Stimulated activated naive CD8-positive, alpha-beta T cell treated with anti-CD3 and anti-CD28 coated beads, Interleukin-15, Interleukin-2, amounts not matched to agents 100 ng/mL and 50 ng/mL, for 24 hours (primary cell): ENCODE measurements around the gene BMERB1.
"Not testable (repeated sequence)": the region's sequence is repeated elsewhere in the genome, so short reads cannot be mapped to it uniquely, and the experiment has no call there.

Source experiments
- H3K27ac Mint-ChIP-seq: one replicate; pipeline ENCODE4 v1.8.0; 2021; ENCODE audit warnings: mild to moderate bottlenecking, mixed read lengths
- H3K27me3 Mint-ChIP-seq: one replicate; pipeline ENCODE4 v1.8.0; 2021; ENCODE audit warnings: mixed read lengths
- H3K36me3 Mint-ChIP-seq: one replicate; pipeline ENCODE4 v1.8.0; 2021; ENCODE audit warnings: low read depth, mixed read lengths
- H3K4me1 Mint-ChIP-seq: one replicate; pipeline ENCODE4 v1.8.0; 2021; ENCODE audit warnings: low read depth, mixed read lengths
- H3K4me3 Mint-ChIP-seq: one replicate; pipeline ENCODE4 v1.8.0; 2021; ENCODE audit warnings: mild to moderate bottlenecking, mixed read lengths
- H3K9me3 Mint-ChIP-seq: one replicate; pipeline ENCODE4 v1.8.0; 2021; ENCODE audit warnings: mixed read lengths

Gene BMERB1

DNA sequence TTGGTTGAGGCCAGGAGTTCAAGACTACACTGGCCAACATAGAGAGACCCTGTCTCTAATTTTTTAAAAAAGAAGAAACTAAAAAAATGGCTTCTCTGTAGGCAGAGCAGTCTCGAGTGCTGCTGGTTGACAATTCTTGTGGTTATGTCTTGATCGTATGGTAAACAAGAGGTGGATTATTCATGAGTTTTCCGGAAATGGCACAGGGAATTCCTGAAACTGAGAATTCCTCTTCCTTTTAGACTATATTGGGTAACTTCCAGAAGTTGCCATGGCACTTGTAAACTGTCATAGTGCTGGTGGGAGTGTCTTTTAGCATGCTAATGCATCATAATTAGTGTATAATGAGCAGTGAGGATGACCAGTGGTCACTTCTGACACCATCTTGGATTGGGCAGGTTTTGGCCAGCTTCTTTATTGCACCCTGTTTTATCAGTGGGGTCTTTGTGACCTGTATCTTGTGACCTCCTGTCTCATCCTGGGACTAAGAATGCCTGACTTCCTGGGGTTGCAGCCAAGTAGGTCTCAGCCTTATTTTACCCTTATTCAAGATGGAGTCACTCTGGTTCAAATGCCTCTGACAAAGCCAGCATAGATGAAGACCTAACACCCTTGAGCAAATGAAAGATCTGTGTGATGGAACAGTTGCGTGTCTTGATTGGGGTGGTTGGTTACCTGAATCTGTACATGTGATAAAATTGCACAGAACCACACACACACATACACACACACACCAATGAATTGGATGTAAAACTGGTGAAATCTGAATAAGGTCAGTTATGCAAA is 30.2 kb downstream of the BMERB1 start:
- Mint-ChIP-seq H3K4me3 (no peak overlapping the region), H3K27me3 (no peaks in the 10 kb centered on the region), H3K4me1 (peaks cover 7% of the 10 kb centered on the region), H3K36me3 (peaks cover 17% of the 10 kb centered on the region), H3K27ac (no peak overlapping the region), H3K9me3 (no peaks in the 10 kb centered on the region)

DNA sequence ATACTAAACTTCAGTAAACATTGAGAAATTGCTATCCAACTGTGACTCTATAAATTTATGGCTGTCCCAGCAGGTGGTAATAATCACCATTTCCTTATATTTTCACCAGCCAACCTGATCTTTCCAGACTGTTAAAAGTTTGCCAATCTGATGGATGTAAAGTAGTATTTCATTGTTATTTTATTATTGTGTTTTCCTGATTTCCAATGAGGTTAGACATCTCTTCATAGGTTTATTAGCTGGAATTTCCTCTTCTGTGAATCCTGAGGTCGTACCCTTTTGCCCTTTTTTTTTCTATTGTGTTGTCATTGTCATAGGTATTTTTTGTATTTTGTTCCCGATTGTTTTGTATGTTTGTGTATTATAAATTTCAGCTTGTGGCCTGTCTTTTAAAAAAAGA is 31.7 kb downstream of the BMERB1 start:
- H3K27ac Mint-ChIP-seq: no peak overlapping the region
- no peaks in the 10 kb centered on the region for H3K9me3 Mint-ChIP-seq
- peaks cover 7% of the 10 kb centered on the region for H3K4me1 Mint-ChIP-seq
- peaks cover 20% of the 10 kb centered on the region for H3K36me3 Mint-ChIP-seq
- H3K27me3 Mint-ChIP-seq: peaks cover under 1% of the 10 kb centered on the region
- H3K4me3 Mint-ChIP-seq: no peak overlapping the region

DNA sequence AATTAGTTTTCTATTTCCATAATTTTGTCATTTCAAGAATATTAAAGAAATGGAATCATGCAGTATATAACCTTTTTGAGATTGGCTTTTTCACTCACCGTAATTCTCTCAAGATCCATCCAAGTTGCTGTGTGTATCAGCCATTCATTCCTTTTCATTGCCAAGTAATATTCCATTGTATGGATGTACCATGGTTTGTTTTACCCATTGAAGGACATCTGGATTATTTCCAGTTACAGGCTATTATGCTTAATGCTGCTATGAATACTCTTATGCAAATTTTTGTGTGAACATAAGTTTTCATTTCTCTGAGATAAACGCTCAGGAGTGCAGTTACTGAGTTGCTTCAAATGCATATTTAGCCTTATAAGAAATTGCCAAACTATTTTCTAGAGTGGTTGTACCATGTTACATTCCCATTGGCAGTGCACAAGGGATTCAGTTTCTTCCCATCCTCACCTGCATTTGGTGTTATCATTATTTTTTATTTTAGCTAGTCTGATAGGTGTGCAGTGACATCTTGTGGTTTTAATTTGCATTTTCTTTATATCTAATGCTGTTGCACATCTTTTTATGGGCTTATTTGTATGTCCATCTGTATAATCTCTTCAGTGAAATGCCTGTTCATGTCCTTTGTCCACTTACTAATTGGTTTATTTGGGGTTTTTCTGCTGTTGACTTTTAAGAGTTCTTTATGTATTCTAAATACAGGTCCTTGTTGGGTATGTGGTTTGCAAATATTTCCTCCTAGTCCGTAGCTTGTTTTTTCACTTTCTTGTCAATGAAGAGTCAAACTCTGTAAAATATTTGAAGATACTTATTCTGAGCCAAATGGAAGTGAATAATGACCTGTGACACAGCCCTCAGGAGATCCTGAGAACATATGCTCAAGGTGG is 32.7 kb downstream of the BMERB1 start:
- peaks cover 7% of the 10 kb centered on the region for H3K4me1 Mint-ChIP-seq
- peaks cover 4% of the 10 kb centered on the region for H3K27me3 Mint-ChIP-seq
- H3K4me3 Mint-ChIP-seq: no peak overlapping the region
- H3K9me3 Mint-ChIP-seq: no peaks in the 10 kb centered on the region
- H3K27ac Mint-ChIP-seq: no peak overlapping the region
- H3K36me3 Mint-ChIP-seq: peaks cover 20% of the 10 kb centered on the region

DNA sequence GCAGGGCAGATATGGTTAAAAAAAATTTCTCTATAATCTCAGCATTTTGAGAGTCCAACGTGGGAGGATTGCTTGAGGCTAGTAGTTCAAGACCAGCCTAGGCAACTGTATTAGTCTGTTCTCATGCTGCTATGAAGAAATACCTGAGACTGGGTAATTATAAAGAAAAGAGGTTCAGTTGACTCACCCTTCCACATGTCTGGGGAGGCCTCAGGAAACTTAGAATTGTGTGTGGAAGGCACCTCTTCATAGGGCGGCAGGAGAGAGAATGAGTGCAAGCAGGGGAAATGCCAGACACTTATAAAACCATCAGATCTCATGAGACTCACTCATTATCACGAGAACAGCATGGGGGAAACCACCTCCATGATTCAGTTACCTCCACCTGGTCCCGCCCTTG is 42.6 kb downstream of the BMERB1 start:
- Mint-ChIP-seq H3K4me3 (peak overlapping the region; percentile 50), H3K27ac (peak overlapping the region; percentile 94), H3K36me3 (peaks cover 34% of the 10 kb centered on the region), H3K4me1 (peaks cover 39% of the 10 kb centered on the region)
- not testable (repeated sequence) for H3K9me3 Mint-ChIP-seq, H3K27me3 Mint-ChIP-seq

DNA sequence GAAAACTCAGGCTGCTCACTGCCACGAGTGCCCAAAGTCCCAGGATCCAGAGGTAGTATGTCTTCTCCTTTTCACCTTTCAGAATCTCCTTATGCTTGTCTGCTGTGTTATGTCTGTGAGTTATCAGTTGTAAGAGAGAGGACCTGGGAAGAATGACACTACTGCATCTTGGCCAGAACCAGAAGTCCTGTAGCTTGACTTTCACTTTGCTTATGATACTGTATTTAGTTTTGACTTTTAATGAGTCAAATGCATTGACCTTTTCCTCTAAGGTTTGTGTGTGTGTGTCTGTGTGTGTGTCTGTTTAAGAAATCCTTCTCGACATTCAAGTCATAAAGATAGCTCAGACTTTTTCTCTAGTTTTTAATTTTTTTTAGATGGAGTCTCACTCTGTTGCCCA is 43.4 kb downstream of the BMERB1 start:
- peak overlapping the region; percentile 94 for H3K27ac Mint-ChIP-seq
- peaks cover 47% of the 10 kb centered on the region for H3K4me1 Mint-ChIP-seq
- H3K9me3 Mint-ChIP-seq: peaks cover 5% of the 10 kb centered on the region
- peak overlapping the region; percentile 50 for H3K4me3 Mint-ChIP-seq
- H3K27me3 Mint-ChIP-seq: no peaks in the 10 kb centered on the region
- peaks cover 36% of the 10 kb centered on the region for H3K36me3 Mint-ChIP-seq

DNA sequence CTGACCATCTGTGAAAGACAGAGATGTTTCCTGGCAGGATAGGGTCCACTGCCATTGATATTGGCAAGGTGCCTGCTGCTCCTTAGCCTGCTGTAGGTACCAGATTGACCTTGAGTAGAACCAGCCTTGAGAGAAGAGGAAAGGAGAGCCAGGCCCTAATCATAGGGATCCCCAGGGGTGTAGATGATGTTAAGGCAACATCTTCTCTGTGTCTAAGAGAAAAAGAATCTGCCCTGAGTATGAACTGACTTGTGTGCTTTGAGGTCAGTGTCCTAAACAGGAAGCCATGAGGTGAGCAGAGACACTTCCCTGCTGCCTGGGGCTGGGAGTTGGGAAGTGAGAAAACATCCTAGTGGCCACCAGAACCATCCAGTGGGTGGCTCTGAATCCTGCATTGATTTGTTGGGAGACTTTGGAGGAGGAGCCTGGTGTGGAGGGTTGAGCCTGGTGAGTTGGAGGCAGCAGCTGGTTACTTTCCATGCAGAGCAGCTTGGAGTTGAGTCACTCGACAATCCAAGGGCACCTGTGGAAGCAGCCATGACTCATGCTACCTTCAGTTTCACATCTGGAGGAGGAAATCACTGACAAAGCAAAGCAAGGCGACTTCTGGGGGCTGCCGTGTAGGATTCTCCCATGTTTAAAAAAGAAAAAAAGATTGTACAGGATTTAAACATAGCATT is 47.8 kb downstream of the BMERB1 start:
- Mint-ChIP-seq H3K27ac (peak overlapping the region; percentile 76), H3K36me3 (peaks cover 44% of the 10 kb centered on the region), H3K9me3 (no peaks in the 10 kb centered on the region), H3K4me3 (peak overlapping the region; percentile 36), H3K27me3 (no peaks in the 10 kb centered on the region), H3K4me1 (peaks cover 58% of the 10 kb centered on the region)

DNA sequence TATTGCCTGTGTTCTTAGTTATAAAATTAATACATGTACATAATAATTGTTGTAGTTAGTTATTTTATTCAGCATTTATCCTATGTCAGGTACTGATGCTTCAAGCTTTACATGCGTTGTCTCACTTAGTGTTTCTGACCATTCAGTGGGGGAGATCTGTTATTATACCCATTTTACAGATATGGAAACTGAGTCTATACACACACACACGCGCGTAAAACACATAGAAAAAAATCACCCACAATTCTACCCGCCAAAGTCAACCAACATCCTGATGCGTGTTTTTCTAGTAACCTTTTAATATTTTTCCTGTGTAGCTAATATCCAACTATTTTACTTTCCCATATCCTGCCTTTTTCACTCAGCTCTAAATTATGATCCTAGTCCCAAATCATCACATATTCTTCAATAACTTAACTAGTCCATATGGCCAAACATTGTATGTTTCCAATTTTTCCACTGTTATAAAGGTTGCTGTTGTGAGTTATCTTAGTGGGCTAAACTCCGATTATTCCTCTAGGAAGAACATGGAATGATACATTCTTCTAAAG is 48.4 kb downstream of the BMERB1 start:
- Mint-ChIP-seq H3K27me3 (no peaks in the 10 kb centered on the region), H3K9me3 (no peaks in the 10 kb centered on the region), H3K4me3 (peak overlapping the region; percentile 36), H3K36me3 (peaks cover 38% of the 10 kb centered on the region), H3K4me1 (peaks cover 58% of the 10 kb centered on the region), H3K27ac (peak overlapping the region; percentile 76)

DNA sequence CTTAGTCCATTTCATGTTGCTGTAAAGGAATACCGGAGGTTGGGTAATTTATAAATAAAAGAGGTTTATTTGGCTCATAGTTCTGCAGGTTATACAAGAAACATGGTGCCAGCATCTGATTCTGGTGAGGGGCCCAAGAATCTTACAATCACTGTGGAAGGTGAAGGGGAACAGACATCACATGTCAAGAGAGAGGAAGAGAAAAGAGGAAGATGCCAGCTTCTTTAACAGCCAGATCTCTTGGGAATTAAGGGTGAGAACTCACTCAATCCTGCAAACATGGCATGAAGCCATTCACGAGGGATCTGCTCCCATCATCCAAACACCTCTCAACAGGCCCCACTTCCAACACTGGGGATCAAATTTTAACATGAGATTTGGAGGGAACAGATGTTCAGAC is 49.5 kb downstream of the BMERB1 start:
- H3K27me3 Mint-ChIP-seq: no peaks in the 10 kb centered on the region
- H3K27ac Mint-ChIP-seq: peak overlapping the region; percentile 58
- peaks cover 57% of the 10 kb centered on the region for H3K4me1 Mint-ChIP-seq
- no peaks in the 10 kb centered on the region for H3K9me3 Mint-ChIP-seq
- H3K4me3 Mint-ChIP-seq: no peak overlapping the region
- peaks cover 37% of the 10 kb centered on the region for H3K36me3 Mint-ChIP-seq

DNA sequence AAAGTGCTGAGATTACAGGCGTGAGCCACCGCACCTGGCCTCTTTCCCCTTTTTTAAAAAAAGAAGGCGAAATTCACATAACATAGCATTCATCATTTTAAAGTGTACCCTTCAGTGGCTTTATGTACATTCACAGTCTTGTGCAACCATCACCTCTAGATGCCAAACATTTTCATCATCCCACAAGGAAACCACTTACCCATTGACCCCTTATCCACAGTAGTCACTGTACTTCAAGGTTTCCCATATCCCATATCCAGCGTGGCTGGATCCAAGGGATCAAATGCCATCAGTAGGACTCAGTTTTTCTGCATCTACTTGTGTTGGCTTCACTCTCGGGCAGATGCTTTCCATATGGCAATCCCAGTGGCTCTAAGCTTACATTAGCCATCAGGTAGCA is 50.3 kb downstream of the BMERB1 start:
- Mint-ChIP-seq H3K27ac (no peak overlapping the region), H3K4me1 (peaks cover 60% of the 10 kb centered on the region), H3K4me3 (no peak overlapping the region), H3K36me3 (peaks cover 37% of the 10 kb centered on the region), H3K9me3 (no peaks in the 10 kb centered on the region), H3K27me3 (no peaks in the 10 kb centered on the region)

DNA sequence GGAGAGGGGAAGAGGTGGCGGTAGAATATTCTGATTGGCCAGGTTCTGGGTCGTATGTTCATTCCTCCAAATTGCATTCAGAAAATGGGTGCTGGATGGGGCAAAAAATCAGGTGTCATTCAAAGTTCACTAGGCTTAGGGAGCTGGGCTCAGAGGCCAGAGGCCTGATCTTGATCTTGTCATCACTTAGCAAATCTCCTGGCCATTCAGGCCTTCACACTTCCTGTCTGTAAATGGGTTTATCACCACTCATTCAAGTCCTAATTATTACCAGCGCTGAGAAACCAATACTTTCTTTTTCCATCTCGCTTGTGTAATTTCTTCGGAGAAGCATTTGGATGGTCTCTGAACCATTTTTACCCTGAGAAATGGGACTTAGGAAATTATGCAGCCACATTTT is 50.8 kb downstream of the BMERB1 start:
- Mint-ChIP-seq H3K27ac (no peak overlapping the region), H3K4me1 (peaks cover 65% of the 10 kb centered on the region)

DNA sequence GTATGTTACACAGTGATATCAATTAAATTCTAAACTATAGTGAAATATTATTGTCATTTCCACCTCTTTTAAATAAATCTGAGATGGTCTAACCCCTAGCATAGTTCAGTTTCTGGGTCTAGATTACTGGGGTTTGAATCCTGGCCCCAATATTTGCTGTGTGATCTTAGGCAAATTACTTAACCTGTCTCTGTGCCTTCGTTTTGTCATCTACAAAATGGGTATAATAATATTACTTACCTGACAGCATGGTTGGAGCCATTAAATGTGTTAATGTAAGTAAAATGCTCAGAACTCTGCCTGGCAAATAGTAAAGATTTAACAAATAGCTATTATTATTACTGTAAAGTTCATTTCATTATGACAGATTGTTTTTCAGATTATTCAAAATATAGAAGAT is 52.3 kb downstream of the BMERB1 start:
- Mint-ChIP-seq H3K36me3 (peaks cover 41% of the 10 kb centered on the region), H3K9me3 (no peaks in the 10 kb centered on the region), H3K4me3 (no peak overlapping the region), H3K27me3 (no peaks in the 10 kb centered on the region), H3K4me1 (peaks cover 78% of the 10 kb centered on the region), H3K27ac (no peak overlapping the region)

More for the DNA sequence above, 50.8 kb downstream of the BMERB1 start:
- Mint-ChIP-seq H3K27me3 (no peaks in the 10 kb centered on the region), H3K4me3 (no peak overlapping the region), H3K36me3 (peaks cover 37% of the 10 kb centered on the region), H3K9me3 (no peaks in the 10 kb centered on the region)

DNA sequence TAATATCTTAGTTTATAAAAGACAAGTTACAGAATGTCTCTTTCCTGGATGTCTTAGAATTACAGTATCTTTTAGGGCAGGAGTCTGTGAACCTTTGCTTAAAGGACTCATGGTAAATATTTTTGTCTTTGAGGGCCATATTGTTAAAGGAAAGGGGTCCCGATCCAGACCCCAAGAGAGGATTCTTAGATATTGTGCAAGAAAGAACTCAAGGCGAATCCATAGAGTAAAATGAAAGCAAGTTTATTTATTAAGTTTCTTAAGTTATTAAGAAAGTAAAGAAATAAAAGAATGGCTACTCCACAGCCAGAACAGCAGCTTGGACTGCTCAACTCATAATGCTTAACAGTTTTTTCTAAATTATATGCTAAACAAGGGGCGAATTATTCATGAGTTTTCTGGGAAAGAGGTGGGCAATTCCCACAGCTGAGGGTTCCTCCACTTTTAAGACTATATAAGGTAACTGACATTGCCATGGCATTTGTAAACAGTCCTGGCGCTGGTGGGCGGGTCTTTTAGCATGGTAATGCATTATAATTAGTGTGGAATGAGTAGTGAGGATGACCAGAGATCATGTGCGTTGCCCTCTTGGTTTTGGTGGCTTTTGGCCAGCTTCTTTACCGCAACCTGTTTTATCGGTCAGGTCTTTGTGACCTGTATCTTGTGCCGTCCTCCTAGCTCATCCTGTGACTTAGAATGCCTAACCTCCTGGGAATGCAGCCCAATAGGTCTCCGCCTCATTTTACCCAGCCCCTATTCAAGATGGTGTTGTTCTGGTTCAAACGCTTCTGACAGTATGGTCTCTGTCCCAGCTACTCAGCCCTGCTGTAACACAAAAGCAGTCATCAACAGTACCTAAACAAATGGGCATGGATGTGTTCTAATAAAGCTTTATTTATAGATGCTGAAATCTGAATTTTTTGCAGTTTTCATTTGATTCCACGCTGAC is 53.2 kb downstream of the BMERB1 start:
- no peak overlapping the region for H3K4me3 Mint-ChIP-seq
- no peaks in the 10 kb centered on the region for H3K27me3 Mint-ChIP-seq
- H3K27ac Mint-ChIP-seq: peak overlapping the region; percentile 97
- peaks cover 78% of the 10 kb centered on the region for H3K4me1 Mint-ChIP-seq
- peaks cover 46% of the 10 kb centered on the region for H3K36me3 Mint-ChIP-seq
- H3K9me3 Mint-ChIP-seq: no peaks in the 10 kb centered on the region

DNA sequence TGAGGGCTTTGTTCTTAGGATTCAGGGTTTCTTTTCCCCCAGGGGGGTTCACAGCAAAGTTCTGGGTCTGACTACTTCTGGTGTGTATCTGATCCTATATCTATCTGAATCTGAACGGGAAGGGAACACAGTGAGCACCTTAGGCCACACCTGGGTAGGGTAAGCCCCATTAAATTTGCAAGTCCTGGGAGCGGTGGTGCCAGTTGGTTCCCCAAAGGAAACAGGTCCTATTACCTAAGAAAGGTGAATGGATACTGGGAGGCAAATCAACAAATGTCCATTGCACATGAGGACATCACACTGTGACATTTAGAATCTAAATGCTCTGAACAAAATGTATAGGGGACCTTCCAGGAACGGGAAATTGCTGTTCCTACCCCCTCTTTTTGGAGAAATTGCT is 54.6 kb downstream of the BMERB1 start:
- Mint-ChIP-seq H3K36me3 (peaks cover 40% of the 10 kb centered on the region), H3K4me3 (peak overlapping the region; percentile 61), H3K27ac (peak overlapping the region; percentile 97), H3K4me1 (peaks cover 80% of the 10 kb centered on the region), H3K27me3 (no peaks in the 10 kb centered on the region), H3K9me3 (no peaks in the 10 kb centered on the region)
